A549 (cell line): ENCODE measurements around the gene HGF. TPM values are rescaled to one million over a fixed set of nuclear protein-coding genes. Genes with fewer than 3 reads are reported as not detected.

Experiments
- ATAC-seq, 2 experiments: fragments of 200-7000 bp in 1 of 2; fragments of >200 bp in 1 of 2; cut with Nextera tagmentation in 1 of 2; cut with Tn5 transposase in 1 of 2; 3 replicates each; pipeline versions ENCODE4 v1.8.0 to v1.9.1; 2018 to 2020; ENCODE audit warnings: mild to moderate bottlenecking in 1 of 2, moderate library complexity in 1 of 2
- CTCF ChIA-PET: fragments of 300-600 bp; sonication (Branson Sonifier 250); formaldehyde crosslinking; extraction: SDS; loops from one replicate; lab custom pipeline; 2021; ENCODE audit warnings: antibody characterized with exemption, inconsistent platforms; lab: Yijun Ruan, JAX
- POLR2A ChIA-PET: fragments of 350-600 bp; formaldehyde crosslinking; extraction: SDS; loops from one replicate; lab custom pipeline; 2021; ENCODE audit warnings: antibody characterized with exemption, inconsistent platforms; lab: Yijun Ruan, JAX
- DNase-seq, 2 experiments: peaks; one replicate each; pipeline versions ENCODE4 v3.0.0 to v3.0.0-alpha.2; 2011 to 2016; ENCODE audit warnings: low read depth in 1 of 2, low spot score in 1 of 2
- FAIRE-seq: peaks from 2 replicates; lab custom pipeline; 2011; peaks lifted over from hg19 to GRCh38; lab: Jason Lieb, UNC
- H3K27ac ChIP-seq, 2 experiments: fragments of >200 bp; sonication (Bioruptor Twin); formaldehyde crosslinking; 3 replicates each; pipeline ENCODE4 v1.5.1; 2016 to 2017
- H3K4me1 ChIP-seq: fragments of >200 bp; sonication (Bioruptor Twin); formaldehyde crosslinking; 3 replicates; pipeline ENCODE4 v1.6.1; 2016
- H3K4me2 ChIP-seq: fragments of >200 bp; sonication (Bioruptor Twin); formaldehyde crosslinking; 3 replicates; pipeline ENCODE4 v1.6.1; 2016
- H3K4me3 ChIP-seq: fragments of >200 bp; sonication (Bioruptor Twin); formaldehyde crosslinking; 3 replicates; pipeline ENCODE4 v1.5.1; 2016
- H3K9me3 ChIP-seq: fragments of >200 bp; sonication (Bioruptor Twin); formaldehyde crosslinking; 3 replicates; pipeline ENCODE4 v1.6.1; 2016
- BHLHE40 ChIP-seq: IDR thresholded peaks from 2 replicates; pipeline ENCODE4 v1.6.1; 2012; ENCODE audit warnings: low read depth, low read length, inconsistent platforms
- CEBPB ChIP-seq, 2 experiments: fragments of >200 bp in 1 of 2; sonication (Bioruptor Twin) in 1 of 2; formaldehyde crosslinking in 1 of 2; IDR thresholded peaks; 2 replicates each; pipeline ENCODE4 v1.6.1; 2012 to 2016
- GATA3 ChIP-seq: IDR thresholded peaks from 2 replicates; pipeline ENCODE4 v1.6.1; 2012; ENCODE audit warnings: borderline replicate concordance
- JUNB ChIP-seq: fragments of >200 bp; sonication (Bioruptor Twin); formaldehyde crosslinking; IDR thresholded peaks from 2 replicates; pipeline ENCODE4 v1.6.1; 2016
- MAFK ChIP-seq: fragments of 450-650 bp; IDR thresholded peaks from 2 replicates; pipeline ENCODE4 v1.6.1; 2014; ENCODE audit not compliant: partially characterized antibody
- MYC ChIP-seq: IDR thresholded peaks from 2 replicates; pipeline ENCODE4 v1.6.1; 2012; ENCODE audit warnings: mild to moderate bottlenecking, inconsistent platforms, low read length, improper control_type of control experiment, borderline replicate concordance
- POLR2A ChIP-seq: IDR thresholded peaks from 2 replicates; pipeline ENCODE4 v1.6.1; 2012; ENCODE audit warnings: mild to moderate bottlenecking, low read length
- RAD21 ChIP-seq, 2 experiments: fragments of >200 bp in 1 of 2; sonication (Bioruptor Twin) in 1 of 2; formaldehyde crosslinking in 1 of 2; IDR thresholded peaks in 1 of 2; conservative IDR thresholded peaks in 1 of 2; 2 replicates in 1 of 2; 3 replicates in 1 of 2; pipeline ENCODE4 v1.6.1; 2012 to 2018; ENCODE audit warnings: inconsistent platforms in 1 of 2
- RNF2 ChIP-seq: fragments of 200-600 bp; sonication (generic); IDR thresholded peaks from 2 replicates; pipeline ENCODE4 v1.6.1; 2016; ENCODE audit warnings: low read depth, mild to moderate bottlenecking, antibody characterized with exemption, moderate library complexity, borderline replicate concordance
- ZFP36 ChIP-seq: fragments of 450-650 bp; IDR thresholded peaks from 2 replicates; pipeline ENCODE4 v1.6.1; 2014; ENCODE audit warnings: borderline replicate concordance; ENCODE audit not compliant: partially characterized antibody
- WGBS: methylation state at CpG from one replicate; pipeline ENCODE4 v1.1.6; 2017; ENCODE audit errors: missing lambda C conversion rate; 5-methylcytosine and 5-hydroxymethylcytosine counted together
- polyA plus RNA-seq, 4 experiments: library from polyadenylated mRNA; depleted of rRNA in 3 of 4; stranded (reverse); fragments of >200 nt; fragmentation: RNase III in 1 of 4; extraction: RNeasy Plus Mini Kit Qiagen cat#74134 plus additional on column Dnase treatment in 1 of 4; gene quantifications; 2 replicates in 3 of 4; 3 replicates in 1 of 4; pipeline ENCODE4 v1.2.3, GENCODE V29; 2011 to 2017
- TF ChIP-seq, protein P1 (sequence below): fragments of >200 bp; sonication (Bioruptor Twin); formaldehyde crosslinking; IDR thresholded peaks from 3 replicates; pipeline ENCODE4 v1.5.1; 2016
- TF ChIP-seq, protein P2 (sequence below): fragments of 250-450 bp; sonication (Bioruptor Pico); IDR thresholded peaks from 2 replicates; pipeline ENCODE4 v1.5.0; 2020; ENCODE audit warnings: low read depth, mild to moderate bottlenecking, moderate library complexity
- TF ChIP-seq, protein P3 (sequence below): fragments of 150-350 bp; IDR thresholded peaks from 2 replicates; pipeline ENCODE4 v1.6.1; 2014; ENCODE audit warnings: low read depth, mild to moderate bottlenecking, low read length
- TF ChIP-seq, protein P4 (sequence below): fragments of 200-600 bp; sonication (generic); IDR thresholded peaks from 2 replicates; pipeline ENCODE4 v1.6.1; 2016; ENCODE audit warnings: antibody characterized with exemption, mild to moderate bottlenecking, moderate library complexity
- TF ChIP-seq, protein P5 (sequence below): fragments of 450-650 bp; IDR thresholded peaks from 2 replicates; pipeline ENCODE4 v1.6.1; 2014; ENCODE audit warnings: antibody characterized with exemption

The HGF gene
- polyA plus RNA-seq, 2 of the 4 experiments (the other 2 are of a cell fraction) = 0.06 to 0.31 TPM

DNA sequence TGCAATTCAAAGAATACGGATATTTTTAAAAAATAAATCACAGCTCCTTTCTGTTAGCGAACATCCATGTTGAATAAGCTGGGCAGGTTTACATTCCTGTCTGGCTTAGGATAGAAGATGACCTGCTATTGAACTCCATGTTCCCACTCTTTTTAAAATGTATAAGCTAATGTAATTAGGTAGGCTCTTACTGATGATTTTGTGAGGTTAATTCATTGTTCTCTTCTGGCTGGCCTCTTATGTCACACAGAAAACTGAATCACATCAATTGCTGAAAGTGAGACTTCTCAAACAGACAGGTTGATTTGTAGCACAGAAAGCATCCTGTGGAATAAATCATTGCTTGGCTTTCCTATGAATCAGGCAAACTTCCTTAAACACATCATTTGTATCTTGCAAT, 24.2 kb downstream of the HGF start:
- Histone ChIP-seq H3K4me2 (no peak overlapping the region), H3K4me3 (no peak overlapping the region), H3K9me3 (no peaks in the 10 kb centered on the region), H3K4me1 (no peaks in the 10 kb centered on the region), H3K27ac (no peak overlapping the region)
- no peak for ATAC-seq
- 90% methylated on average over 2 of the region's 2 CpGs for WGBS
- ChIA-PET POLR2A (no interaction called here), CTCF (no interaction called here)
- no peak for DNase-seq
- peak; percentile 63 for FAIRE-seq
- no peak for TF ChIP-seq GATA3

DNA sequence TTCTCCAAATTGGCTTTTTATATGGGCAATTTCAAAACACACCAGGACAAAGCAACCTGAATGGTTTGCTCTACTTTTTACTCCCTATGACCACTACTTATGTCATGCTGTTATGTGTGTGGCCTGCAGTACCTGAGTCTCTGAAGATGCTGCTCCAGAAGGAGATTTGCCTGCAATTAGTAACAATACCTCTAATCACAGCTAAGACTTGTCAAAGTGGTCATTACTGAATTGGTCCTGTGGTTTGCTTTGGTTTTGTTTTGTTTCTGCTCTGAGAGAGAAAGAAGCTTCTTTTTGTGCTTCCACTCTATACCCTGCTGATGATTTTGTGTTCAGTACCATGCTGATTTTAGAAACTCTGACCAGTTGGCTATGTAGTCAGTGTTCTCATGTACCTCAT, 25.5 kb downstream of the HGF start:
- Histone ChIP-seq H3K4me1 (no peaks in the 10 kb centered on the region), H3K27ac (no peak overlapping the region), H3K4me3 (no peak overlapping the region), H3K9me3 (no peaks in the 10 kb centered on the region), H3K4me2 (no peak overlapping the region)
- ATAC-seq (no peak), DNase-seq (no peak), FAIRE-seq (no peak)
- no peak for TF ChIP-seq CEBPB (IDR thresholded peaks at IDR 0.05)
- no peak for TF ChIP-seq MAFK
- TF ChIP-seq, protein P1, sequence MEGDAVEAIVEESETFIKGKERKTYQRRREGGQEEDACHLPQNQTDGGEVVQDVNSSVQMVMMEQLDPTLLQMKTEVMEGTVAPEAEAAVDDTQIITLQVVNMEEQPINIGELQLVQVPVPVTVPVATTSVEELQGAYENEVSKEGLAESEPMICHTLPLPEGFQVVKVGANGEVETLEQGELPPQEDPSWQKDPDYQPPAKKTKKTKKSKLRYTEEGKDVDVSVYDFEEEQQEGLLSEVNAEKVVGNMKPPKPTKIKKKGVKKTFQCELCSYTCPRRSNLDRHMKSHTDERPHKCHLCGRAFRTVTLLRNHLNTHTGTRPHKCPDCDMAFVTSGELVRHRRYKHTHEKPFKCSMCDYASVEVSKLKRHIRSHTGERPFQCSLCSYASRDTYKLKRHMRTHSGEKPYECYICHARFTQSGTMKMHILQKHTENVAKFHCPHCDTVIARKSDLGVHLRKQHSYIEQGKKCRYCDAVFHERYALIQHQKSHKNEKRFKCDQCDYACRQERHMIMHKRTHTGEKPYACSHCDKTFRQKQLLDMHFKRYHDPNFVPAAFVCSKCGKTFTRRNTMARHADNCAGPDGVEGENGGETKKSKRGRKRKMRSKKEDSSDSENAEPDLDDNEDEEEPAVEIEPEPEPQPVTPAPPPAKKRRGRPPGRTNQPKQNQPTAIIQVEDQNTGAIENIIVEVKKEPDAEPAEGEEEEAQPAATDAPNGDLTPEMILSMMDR = no peak
- no peak for TF ChIP-seq POLR2A
- TF ChIP-seq, protein P2, sequence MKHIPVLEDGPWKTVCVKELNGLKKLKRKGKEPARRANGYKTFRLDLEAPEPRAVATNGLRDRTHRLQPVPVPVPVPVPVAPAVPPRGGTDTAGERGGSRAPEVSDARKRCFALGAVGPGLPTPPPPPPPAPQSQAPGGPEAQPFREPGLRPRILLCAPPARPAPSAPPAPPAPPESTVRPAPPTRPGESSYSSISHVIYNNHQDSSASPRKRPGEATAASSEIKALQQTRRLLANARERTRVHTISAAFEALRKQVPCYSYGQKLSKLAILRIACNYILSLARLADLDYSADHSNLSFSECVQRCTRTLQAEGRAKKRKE (CRISPR knock-in tag) = no peak
- no peak for TF ChIP-seq MYC
- ChIA-PET CTCF (no interaction called here), POLR2A (no interaction called here)

DNA sequence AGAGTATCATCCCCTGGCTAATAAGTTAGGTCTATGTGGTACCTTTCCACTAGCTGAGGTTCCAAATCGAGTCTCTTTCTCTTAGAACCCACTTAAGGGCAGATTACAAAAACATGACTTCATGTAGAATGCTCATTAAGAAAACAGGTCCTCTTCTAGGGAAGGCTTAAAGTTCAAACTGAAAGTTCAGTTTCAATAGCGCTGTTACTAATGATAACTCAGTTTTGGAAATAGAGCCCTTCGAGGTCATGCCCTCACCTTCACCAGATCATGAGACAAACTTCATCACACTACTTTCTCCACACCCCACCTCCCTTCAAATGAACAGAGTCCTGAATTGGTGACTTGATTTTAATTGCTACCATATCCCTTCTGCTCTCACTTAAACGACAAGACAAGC, 26.2 kb downstream of the HGF start:
- CTCF ChIA-PET = no interaction called here
- Histone ChIP-seq H3K9me3 (no peaks in the 10 kb centered on the region), H3K4me3 (no peak overlapping the region), H3K4me1 (no peaks in the 10 kb centered on the region), H3K4me2 (no peak overlapping the region), H3K27ac (no peak overlapping the region)
- no peak for ATAC-seq
- WGBS = 53% methylated on average over 4 of the region's 4 CpGs
- FAIRE-seq = no peak
- POLR2A ChIA-PET = no interaction called here
- DNase-seq = no peak
- no peak for TF ChIP-seq RAD21 (conservative IDR thresholded peaks at IDR 0.05 in 1 of 2, IDR thresholded peaks at IDR 0.05 in 1 of 2)
- TF ChIP-seq, protein P3, sequence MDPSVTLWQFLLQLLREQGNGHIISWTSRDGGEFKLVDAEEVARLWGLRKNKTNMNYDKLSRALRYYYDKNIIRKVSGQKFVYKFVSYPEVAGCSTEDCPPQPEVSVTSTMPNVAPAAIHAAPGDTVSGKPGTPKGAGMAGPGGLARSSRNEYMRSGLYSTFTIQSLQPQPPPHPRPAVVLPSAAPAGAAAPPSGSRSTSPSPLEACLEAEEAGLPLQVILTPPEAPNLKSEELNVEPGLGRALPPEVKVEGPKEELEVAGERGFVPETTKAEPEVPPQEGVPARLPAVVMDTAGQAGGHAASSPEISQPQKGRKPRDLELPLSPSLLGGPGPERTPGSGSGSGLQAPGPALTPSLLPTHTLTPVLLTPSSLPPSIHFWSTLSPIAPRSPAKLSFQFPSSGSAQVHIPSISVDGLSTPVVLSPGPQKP = no peak
- TF ChIP-seq ZFP36 = no peak
- no peak for TF ChIP-seq RNF2
- no peak for TF ChIP-seq BHLHE40
- TF ChIP-seq, protein P4, sequence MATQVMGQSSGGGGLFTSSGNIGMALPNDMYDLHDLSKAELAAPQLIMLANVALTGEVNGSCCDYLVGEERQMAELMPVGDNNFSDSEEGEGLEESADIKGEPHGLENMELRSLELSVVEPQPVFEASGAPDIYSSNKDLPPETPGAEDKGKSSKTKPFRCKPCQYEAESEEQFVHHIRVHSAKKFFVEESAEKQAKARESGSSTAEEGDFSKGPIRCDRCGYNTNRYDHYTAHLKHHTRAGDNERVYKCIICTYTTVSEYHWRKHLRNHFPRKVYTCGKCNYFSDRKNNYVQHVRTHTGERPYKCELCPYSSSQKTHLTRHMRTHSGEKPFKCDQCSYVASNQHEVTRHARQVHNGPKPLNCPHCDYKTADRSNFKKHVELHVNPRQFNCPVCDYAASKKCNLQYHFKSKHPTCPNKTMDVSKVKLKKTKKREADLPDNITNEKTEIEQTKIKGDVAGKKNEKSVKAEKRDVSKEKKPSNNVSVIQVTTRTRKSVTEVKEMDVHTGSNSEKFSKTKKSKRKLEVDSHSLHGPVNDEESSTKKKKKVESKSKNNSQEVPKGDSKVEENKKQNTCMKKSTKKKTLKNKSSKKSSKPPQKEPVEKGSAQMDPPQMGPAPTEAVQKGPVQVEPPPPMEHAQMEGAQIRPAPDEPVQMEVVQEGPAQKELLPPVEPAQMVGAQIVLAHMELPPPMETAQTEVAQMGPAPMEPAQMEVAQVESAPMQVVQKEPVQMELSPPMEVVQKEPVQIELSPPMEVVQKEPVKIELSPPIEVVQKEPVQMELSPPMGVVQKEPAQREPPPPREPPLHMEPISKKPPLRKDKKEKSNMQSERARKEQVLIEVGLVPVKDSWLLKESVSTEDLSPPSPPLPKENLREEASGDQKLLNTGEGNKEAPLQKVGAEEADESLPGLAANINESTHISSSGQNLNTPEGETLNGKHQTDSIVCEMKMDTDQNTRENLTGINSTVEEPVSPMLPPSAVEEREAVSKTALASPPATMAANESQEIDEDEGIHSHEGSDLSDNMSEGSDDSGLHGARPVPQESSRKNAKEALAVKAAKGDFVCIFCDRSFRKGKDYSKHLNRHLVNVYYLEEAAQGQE = no peak
- TF ChIP-seq, protein P5, sequence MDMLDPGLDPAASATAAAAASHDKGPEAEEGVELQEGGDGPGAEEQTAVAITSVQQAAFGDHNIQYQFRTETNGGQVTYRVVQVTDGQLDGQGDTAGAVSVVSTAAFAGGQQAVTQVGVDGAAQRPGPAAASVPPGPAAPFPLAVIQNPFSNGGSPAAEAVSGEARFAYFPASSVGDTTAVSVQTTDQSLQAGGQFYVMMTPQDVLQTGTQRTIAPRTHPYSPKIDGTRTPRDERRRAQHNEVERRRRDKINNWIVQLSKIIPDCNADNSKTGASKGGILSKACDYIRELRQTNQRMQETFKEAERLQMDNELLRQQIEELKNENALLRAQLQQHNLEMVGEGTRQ = no peak
- TF ChIP-seq JUNB = no peak
